Pulmonary artery endothelial cell (primary cell): Measurements from ENCODE around the gene CARMIL3. TPM values are rescaled to one million over a fixed set of nuclear protein-coding genes. Genes with fewer than 3 reads are reported as not detected.
"Not testable (repeated sequence)": the region's sequence is repeated elsewhere in the genome, so short reads cannot be mapped to it uniquely, and the experiment has no call there.

Source experiments
- DNase-seq: peaks from one replicate; pipeline ENCODE4 v3.0.0-alpha.2; 2011; ENCODE audit warnings: low read depth, low spot score
- total RNA-seq: library from RNA; depleted of rRNA; stranded (reverse); fragments of >200 nt; gene quantifications from 2 replicates; pipeline ENCODE4 v1.2.3, GENCODE V29; 2014

CARMIL3 gene
- total RNA-seq, 1 donor from 2014 or later: under 0.01 TPM

GRCh38 chr14:24095271-24096068, 43.7 kb downstream of the CARMIL3 start:
- no peak for DNase-seq

GRCh38 chr14:24096545-24097181, 44.9 kb downstream of the CARMIL3 start:
- no peak for DNase-seq

GRCh38 chr14:24098229-24098926, 46.6 kb downstream of the CARMIL3 start:
- no peak for DNase-seq

DNA sequence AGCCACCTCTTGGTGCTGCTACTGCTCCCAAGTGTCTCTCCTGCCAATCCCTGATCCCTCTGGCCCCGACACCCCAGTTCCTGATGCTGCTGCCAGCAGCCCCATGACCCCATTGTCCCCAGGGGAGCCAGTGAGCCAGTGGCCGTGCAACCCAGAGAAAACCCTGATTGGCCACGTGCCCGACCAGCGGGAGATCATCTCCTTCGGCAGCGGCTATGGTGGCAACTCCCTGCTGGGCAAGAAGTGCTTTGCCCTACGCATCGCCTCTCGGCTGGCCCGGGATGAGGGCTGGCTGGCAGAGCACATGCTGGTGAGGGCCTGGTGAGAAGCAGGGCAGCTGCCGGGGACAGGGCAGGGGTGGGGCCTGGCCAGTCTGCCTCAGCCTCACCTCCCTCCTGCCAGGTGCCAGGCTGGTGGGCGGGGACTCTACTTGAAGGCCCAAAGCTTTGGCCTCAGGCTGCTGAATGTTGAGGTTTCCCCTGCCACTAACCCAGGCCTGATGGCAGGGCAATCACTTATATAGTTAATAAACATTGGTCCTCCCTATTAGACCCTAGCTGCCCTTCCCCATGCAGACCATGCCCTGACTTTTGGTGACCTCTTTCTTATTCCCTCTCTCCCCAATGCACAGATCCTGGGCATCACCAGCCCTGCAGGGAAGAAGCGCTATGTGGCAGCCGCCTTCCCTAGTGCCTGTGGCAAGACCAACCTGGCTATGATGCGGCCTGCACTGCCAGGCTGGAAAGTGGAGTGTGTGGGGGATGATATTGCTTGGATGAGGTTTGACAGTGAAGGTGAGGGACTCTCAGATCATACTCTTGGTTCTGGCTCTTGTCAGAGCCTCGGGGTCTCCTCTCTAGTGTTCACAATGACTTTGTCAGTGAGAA, 47.4 kb downstream of the CARMIL3 start:
- DNase-seq: no peak

DNA sequence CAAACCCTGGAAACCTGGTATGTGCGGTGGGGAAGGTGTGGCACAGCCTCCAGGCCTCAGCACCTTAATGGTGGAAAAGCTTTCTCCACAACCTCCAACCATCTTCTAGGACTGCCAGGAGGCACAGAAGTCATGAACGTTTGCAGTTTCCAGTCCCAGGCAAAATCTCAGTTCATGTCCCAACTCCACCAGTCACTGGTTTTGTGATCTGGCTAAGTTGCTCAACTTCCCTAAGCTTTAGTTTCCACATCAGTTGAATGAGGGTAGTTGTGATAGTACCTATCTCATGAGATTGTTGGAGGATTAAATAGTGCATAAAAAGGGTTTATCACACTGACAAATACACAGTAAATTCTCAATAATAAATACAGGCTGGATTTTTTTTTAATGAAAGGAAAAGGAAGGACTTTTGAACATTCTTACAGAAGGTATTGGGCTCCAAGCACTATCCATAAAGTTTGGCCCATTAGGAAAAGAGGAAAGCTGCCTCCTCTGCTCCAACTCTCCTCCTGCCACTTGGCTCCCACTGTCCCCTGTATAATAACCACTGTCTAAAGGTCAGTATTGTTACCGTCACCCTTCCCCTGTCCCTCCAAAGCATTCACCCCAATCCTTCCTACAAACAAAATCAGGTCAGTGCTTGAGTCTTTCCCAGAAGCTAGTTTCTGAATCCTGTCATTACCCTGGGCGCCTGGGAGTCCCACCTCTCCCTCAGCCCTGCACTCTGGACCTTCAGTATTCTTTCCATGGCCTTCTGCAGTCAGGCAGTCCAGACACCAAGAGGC, 48.6 kb downstream of the CARMIL3 start:
- DNase-seq: no peak

DNA sequence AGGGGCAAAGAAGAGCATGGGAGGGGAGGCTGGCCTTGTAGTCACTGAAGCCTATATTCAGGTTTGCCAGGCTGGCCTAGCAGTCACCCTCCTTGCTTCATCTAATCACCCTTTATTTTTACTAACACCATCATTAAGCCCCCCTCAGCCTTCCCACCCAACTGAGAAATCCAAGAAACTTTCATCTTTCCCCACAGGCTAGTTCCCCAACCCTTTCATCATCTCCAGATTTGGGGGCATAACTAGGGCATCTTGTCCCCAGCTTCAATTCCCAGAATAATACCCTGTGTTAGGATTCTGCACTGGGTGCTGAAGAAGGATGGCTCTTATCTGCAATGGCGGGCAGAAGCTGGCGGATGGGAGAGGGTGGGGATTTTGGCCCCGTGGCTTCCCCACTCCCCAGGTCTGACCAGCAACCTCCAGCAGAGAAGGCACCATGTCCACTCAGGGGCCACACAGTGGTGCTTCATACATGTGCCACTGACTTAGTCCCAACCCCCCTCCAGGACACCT, 49.2 kb downstream of the CARMIL3 start:
- no peak for DNase-seq

DNA sequence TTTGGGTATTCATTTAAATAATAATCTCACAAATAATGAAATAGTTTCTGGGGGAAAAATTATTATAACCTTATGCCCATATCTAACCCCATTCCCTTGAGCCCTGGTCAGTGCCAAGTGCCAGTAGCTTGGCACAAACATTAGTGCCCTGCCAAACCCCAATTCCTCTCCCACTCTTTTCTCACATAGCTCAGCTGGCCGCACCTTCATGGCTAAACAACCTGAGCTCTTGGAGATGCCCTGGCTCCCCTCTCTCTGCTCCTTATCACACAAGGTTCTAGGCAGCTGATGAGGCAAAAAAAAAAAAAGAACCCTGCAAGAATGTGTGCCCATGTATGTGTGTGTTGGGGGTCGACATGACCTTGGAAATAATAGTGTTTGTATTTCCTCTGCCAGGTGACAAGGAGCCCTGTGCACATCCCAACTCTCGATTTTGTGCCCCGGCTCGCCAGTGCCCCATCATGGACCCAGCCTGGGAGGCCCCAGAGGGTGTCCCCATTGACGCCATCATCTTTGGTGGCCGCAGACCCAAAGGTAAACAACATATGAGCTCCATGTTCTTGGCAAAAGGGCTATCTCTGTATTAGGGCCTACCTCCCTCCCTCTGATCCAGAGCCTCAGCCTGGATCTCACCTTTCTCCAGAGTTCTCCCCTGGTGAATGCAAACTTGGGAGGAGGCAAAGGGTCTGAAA, 50.7 kb downstream of the CARMIL3 start:
- DNase-seq: no peak

DNA sequence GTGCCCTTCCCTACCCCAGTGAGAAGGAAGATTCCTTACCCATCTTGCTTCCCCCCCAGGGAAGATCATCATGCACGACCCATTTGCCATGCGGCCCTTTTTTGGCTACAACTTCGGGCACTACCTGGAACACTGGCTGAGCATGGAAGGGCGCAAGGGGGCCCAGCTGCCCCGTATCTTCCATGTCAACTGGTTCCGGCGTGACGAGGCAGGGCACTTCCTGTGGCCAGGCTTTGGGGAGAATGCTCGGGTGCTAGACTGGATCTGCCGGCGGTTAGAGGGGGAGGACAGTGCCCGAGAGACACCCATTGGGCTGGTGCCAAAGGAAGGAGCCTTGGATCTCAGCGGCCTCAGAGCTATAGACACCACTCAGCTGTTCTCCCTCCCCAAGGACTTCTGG, 51.6 kb downstream of the CARMIL3 start:
- DNase-seq: no peak

GRCh38 chr14:24105609-24106239, 53.9 kb downstream of the CARMIL3 start:
- DNase-seq: not testable (repeated sequence)

DNA sequence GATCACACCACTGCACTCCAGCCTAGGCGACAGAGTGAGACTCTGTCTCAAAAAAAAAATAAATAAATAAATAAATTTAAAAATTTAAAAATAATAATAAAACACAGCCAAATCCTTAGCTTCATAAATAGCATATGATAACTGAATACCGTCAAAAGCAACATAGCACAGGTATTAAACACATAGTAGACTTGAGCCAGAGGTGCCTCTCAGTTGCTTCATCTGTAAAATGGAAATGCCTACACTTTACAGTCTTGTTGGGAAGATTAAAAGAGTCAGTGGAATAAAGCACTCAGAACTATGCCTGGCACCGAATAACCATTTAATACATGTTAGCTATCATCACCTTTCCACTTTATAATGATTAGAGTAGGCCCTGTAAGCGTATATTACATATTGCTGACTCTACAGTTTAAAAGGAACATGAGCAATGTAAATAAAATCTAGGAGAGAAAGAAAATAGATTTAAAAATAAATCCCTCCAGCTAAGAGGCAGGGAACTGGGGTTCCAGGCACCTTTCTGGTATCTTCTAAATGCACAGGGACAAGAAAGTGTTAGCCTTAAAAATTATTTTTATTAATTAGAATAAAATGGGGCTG, 55.0 kb downstream of the CARMIL3 start:
- no peak for DNase-seq

GRCh38 chr14:24108336-24108874, 56.6 kb downstream of the CARMIL3 start:
- no peak for DNase-seq

- no peak for DNase-seq
These were observed 58.3 kb downstream of the CARMIL3 start for GRCh38 chr14:24110060-24110459.

GRCh38 chr14:24110523-24110922, 58.7 kb downstream of the CARMIL3 start:
- DNase-seq: no peak

- no peak for DNase-seq
These were observed 61.6 kb downstream of the CARMIL3 start for GRCh38 chr14:24113379-24113800.

- peak; percentile 40 for DNase-seq
These were observed 62.2 kb downstream of the CARMIL3 start for GRCh38 chr14:24113801-24114531.

DNA sequence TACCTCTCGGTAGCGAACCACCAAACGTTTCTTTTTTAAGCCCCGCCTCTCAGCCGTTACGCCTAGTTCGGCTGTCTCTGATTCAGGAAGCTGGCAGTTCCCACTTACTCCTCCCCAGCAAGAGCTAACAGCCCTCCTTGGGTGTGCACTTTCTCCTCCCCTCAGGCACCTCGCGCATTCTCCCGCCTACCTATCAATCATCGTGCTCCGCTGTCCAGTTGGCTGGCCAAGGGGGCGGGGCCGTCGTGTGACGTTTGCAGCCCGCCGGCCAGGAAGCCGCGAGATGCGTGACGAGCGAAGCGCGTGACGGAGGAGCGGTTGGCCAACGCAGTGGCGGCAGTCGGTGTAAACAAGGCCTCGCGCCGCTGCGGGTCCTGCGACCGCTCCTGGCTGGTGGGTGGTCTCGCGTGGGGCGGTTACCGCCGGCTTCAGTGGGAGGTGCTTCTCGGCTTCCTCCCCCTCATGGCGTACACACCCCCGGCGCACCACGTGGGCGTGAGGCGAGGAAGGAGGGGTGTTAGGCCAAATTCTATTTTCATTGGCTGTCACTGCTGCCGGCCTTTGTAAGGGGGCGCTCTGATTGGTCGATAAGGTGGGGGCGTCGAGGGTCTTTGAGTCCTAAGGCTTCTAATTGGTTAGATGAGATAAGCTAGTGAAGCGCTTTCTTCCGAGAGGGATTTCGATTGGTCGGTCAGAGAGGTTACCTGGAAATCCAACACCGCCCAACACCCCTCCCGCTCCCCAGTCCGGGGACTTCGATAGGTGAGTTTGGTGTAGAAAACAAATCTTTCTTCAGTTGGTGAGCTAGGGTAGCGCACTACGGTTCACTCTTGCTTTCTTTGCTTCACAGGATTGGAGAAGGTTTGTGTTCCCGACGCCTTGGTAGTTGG, 63.0 kb downstream of the CARMIL3 start, which contains the start of the genes DCAF11 and NRL:
DCAF11 (plus strand) TSS at position 246 of the 890 bp plus-strand sequence. CDS start 818 bp downstream, outside the sequence.
NRL (minus strand) TSS at position 418 of the 890 bp plus-strand sequence. CDS start 32,101 bp downstream, outside the sequence.
- DNase-seq: peak; percentile 99
